Body of pancreas (tissue), 4 donors: ENCODE measurements around the gene LMO7.

ENCODE experiments used
- CTCF ChIP-seq, 7 experiments: fragments of 450-650 bp in 4 of 7; fragments of 200-600 bp in 3 of 7; sonication (generic) in 3 of 7; IDR thresholded peaks; one replicate each; pipeline ENCODE4 v1.5.1; 2016 to 2019; ENCODE audit warnings: antibody characterized with exemption in 7 of 7
- POLR2A ChIP-seq, 3 donors: fragments of 450-650 bp; IDR thresholded peaks; one replicate each; pipeline ENCODE4 v1.6.1; 2016; ENCODE audit warnings: antibody characterized with exemption in 3 of 3, mild to moderate bottlenecking in 2 of 3

- TF ChIP-seq CTCF (IDR thresholded peaks at IDR 0.05) (peak; percentile 78 to 91 (median 88)), POLR2A (IDR thresholded peaks at IDR 0.05) (no peak)
Measured at GRCh38 chr13:75876142-75877050, 240.3 kb downstream of the LMO7 start.
